ENCODE data around the gene TMEM61. TPM values are rescaled to one million over a fixed set of nuclear protein-coding genes. Genes with fewer than 3 reads are reported as not detected.

TMEM61 gene
- total RNA-seq, 1 donor from 2014 or later: 2.9 TPM

GRCh38 chr1:54990916-54991315, 10.5 kb downstream of the TMEM61 start:
- DNase-seq (ENCODE audit: extremely low spot score, unreplicated experiment): no peak
- H3K27me3 Mint-ChIP-seq: peaks cover 12% of the 10 kb centered on the region

DNA sequence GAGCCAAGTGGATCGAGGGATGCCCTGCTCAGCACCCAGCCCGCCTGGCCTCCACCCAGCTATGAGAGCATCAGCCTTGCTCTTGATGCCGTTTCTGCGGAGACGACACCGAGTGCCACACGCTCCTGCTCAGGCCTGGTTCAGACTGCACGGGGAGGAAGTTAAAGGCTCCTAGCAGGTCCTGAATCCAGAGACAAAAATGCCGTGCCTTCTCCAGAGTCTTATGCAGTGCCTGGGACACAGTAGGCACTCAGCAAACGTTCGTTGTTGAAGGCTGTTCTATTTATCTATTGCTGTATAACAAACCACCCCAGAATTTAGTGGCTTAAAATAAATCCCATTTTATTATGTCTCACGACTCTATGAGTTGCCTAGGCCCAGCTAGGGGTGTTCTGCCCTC, 11.5 kb downstream of the TMEM61 start:
- H3K36me3 Mint-ChIP-seq: no peaks in the 10 kb centered on the region
- no peak overlapping the region for H3K4me3 Mint-ChIP-seq
- TF ChIP-seq CTCF (conservative IDR thresholded peaks at IDR 0.05): no peak
- no peak overlapping the region for H3K27ac Mint-ChIP-seq
- peaks cover 23% of the 10 kb centered on the region for H3K4me1 Mint-ChIP-seq (ENCODE audit: unreplicated experiment)
- no peaks in the 10 kb centered on the region for H3K9me3 Mint-ChIP-seq
- no peak for DNase-seq (ENCODE audit: extremely low spot score, unreplicated experiment)
- H3K27me3 Mint-ChIP-seq: peaks cover 22% of the 10 kb centered on the region

More at GRCh38 chr1:54990916-54991315, 10.5 kb downstream of the TMEM61 start:
- Mint-ChIP-seq H3K4me3 (no peak overlapping the region), H3K9me3 (no peaks in the 10 kb centered on the region), H3K36me3 (no peaks in the 10 kb centered on the region), H3K4me1 (ENCODE audit: unreplicated experiment) (peaks cover 17% of the 10 kb centered on the region), H3K27ac (no peak overlapping the region)
- no peak for TF ChIP-seq CTCF (conservative IDR thresholded peaks at IDR 0.05)

- Mint-ChIP-seq H3K4me3 (no peak overlapping the region), H3K27me3 (peaks cover 34% of the 10 kb centered on the region), H3K27ac (no peak overlapping the region), H3K36me3 (no peaks in the 10 kb centered on the region), H3K9me3 (no peaks in the 10 kb centered on the region), H3K4me1 (ENCODE audit: unreplicated experiment) (peaks cover 28% of the 10 kb centered on the region)
- no peak for TF ChIP-seq CTCF (conservative IDR thresholded peaks at IDR 0.05)
- no peak for DNase-seq (ENCODE audit: extremely low spot score, unreplicated experiment)
Observed at GRCh38 chr1:54993140-54993539, 12.7 kb downstream of the TMEM61 start.

- H3K27me3 Mint-ChIP-seq: peaks cover 41% of the 10 kb centered on the region
- DNase-seq (ENCODE audit: extremely low spot score, unreplicated experiment): no peak
- H3K4me1 Mint-ChIP-seq (ENCODE audit: unreplicated experiment): peaks cover 28% of the 10 kb centered on the region
- no peaks in the 10 kb centered on the region for H3K9me3 Mint-ChIP-seq
- no peak for TF ChIP-seq CTCF (conservative IDR thresholded peaks at IDR 0.05)
- H3K27ac Mint-ChIP-seq: peak overlapping the region; percentile 6
- H3K4me3 Mint-ChIP-seq: no peak overlapping the region
- H3K36me3 Mint-ChIP-seq: no peaks in the 10 kb centered on the region
Observed at GRCh38 chr1:54994355-54994990, 14.0 kb downstream of the TMEM61 start.

DNA sequence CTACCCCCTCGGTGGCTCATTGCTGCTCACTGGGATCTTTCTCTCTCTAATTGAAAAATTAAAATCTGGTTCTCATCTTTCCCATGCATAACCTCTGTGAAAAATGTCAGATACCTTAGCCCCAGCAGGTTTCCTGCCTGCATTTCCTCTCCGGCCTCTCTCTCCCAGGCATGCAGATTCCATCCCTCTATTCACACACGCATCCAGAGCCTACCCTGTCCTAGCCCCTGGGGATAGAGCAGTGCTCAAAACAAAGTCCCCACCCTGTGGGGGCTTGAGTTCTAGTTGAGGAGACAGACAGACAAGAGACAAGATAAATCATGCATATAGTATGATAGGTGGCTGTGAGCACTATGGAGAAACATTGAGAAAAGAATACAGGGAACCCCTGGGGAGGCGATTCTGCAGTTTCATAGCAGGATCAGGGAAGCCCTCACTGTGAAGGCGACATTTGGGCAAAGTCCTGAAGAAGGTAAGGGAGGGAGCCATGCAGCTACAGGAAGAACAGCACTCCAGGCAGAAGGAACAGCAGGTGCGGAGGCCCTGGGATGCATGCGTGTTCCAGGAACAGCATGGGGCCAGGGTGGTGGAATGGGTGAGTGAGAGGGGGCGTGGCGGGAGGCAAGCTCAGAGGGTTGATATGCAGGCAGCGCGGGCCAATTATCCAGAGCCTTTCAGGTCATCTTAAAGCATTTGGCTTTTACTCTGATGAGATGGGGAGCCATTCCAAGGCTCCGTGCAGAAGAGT, 14.8 kb downstream of the TMEM61 start:
- DNase-seq (ENCODE audit: extremely low spot score, unreplicated experiment): no peak
- H3K36me3 Mint-ChIP-seq: no peaks in the 10 kb centered on the region
- peak overlapping the region; percentile 6 for H3K27ac Mint-ChIP-seq
- H3K27me3 Mint-ChIP-seq: peaks cover 45% of the 10 kb centered on the region
- H3K4me1 Mint-ChIP-seq (ENCODE audit: unreplicated experiment): peaks cover 28% of the 10 kb centered on the region
- no peaks in the 10 kb centered on the region for H3K9me3 Mint-ChIP-seq
- peak overlapping the region; percentile 65 for H3K4me3 Mint-ChIP-seq
- no peak for TF ChIP-seq CTCF (conservative IDR thresholded peaks at IDR 0.05)
